Measurements from ENCODE around the gene MEMO1. TPM values are rescaled to one million over a fixed set of nuclear protein-coding genes. Genes with fewer than 3 reads are reported as not detected.
"Not testable (repeated sequence)": the region's sequence is repeated elsewhere in the genome, so short reads cannot be mapped to it uniquely, and the experiment has no call there.

Gene MEMO1
- total RNA-seq, 1 donor from 2014 or later: 32.2 TPM

GRCh38 chr2:31962757-31963361 lies 47.9 kb downstream of the MEMO1 start:
- no peaks in the 10 kb centered on the region for H3K27me3 ChIP-seq
- H3K9me3 ChIP-seq: no peaks in the 10 kb centered on the region
- no peak overlapping the region for H3K27ac ChIP-seq
- TF ChIP-seq CTCF (IDR thresholded peaks at IDR 0.05): no peak
- no peak for ATAC-seq
- H3K4me1 ChIP-seq: no peaks in the 10 kb centered on the region
- DNase-seq: no peak
- H3K36me3 ChIP-seq: no peaks in the 10 kb centered on the region
- no peak overlapping the region for H3K4me3 ChIP-seq
- intact Hi-C loops (cut with DNase I): no loop called here

GRCh38 chr2:31958140-31958717 lies 52.6 kb downstream of the MEMO1 start:
- Histone ChIP-seq H3K4me3 (no peak overlapping the region), H3K27me3 (no peaks in the 10 kb centered on the region), H3K36me3 (no peaks in the 10 kb centered on the region), H3K9me3 (no peaks in the 10 kb centered on the region), H3K27ac (no peak overlapping the region), H3K4me1 (no peaks in the 10 kb centered on the region)
- TF ChIP-seq CTCF (IDR thresholded peaks at IDR 0.05): no peak
- DNase-seq (no peak), ATAC-seq (no peak)
- intact Hi-C loops (cut with DNase I): no loop called here

- ATAC-seq: no peak
- Histone ChIP-seq H3K36me3 (no peaks in the 10 kb centered on the region), H3K27me3 (no peaks in the 10 kb centered on the region), H3K4me3 (no peak overlapping the region), H3K4me1 (no peaks in the 10 kb centered on the region), H3K27ac (no peak overlapping the region), H3K9me3 (no peaks in the 10 kb centered on the region)
- no peak for DNase-seq
- intact Hi-C loops (cut with DNase I): no loop called here
- no peak for TF ChIP-seq CTCF (IDR thresholded peaks at IDR 0.05)
Observed at GRCh38 chr2:31957354-31958139, 53.3 kb downstream of the MEMO1 start.

GRCh38 chr2:31956934-31957333 lies 53.9 kb downstream of the MEMO1 start:
- H3K36me3 ChIP-seq; H3K9me3 ChIP-seq; H3K4me3 ChIP-seq; intact Hi-C loops (cut with DNase I); H3K4me1 ChIP-seq; DNase-seq; H3K27me3 ChIP-seq; H3K27ac ChIP-seq: not testable (repeated sequence)
- ATAC-seq: peak; percentile 62

- no peak for DNase-seq
- no peak for ATAC-seq
- H3K4me3 ChIP-seq: no peak overlapping the region
- H3K9me3 ChIP-seq: no peaks in the 10 kb centered on the region
- intact Hi-C loops (cut with DNase I): no loop called here
- TF ChIP-seq CTCF (IDR thresholded peaks at IDR 0.05): no peak
- H3K36me3 ChIP-seq: no peaks in the 10 kb centered on the region
- no peak overlapping the region for H3K27ac ChIP-seq
- no peaks in the 10 kb centered on the region for H3K4me1 ChIP-seq
- H3K27me3 ChIP-seq: no peaks in the 10 kb centered on the region
Observed at GRCh38 chr2:31956312-31956711, 54.5 kb downstream of the MEMO1 start.

GRCh38 chr2:31953095-31953494 lies 57.7 kb downstream of the MEMO1 start:
- H3K4me3 ChIP-seq; H3K27ac ChIP-seq; H3K9me3 ChIP-seq; H3K27me3 ChIP-seq; ATAC-seq; H3K4me1 ChIP-seq; H3K36me3 ChIP-seq; DNase-seq; intact Hi-C loops (cut with DNase I): not testable (repeated sequence)

Data from upper lobe of right lung (tissue), 1 donor.